GM21528 (cell line): ENCODE results near the gene FBL.
"Not testable (repeated sequence)": the region's sequence is repeated elsewhere in the genome, so short reads cannot be mapped to it uniquely, and the experiment has no call there.

Experiments
- ATAC-seq: cut with Tn5 transposase; IDR thresholded peaks from one replicate; pipeline ENCODE4 v1.9.1; 2021; ENCODE audit warnings: mild to moderate bottlenecking, moderate library complexity; ENCODE audit not compliant: unreplicated experiment, low FRiP score

The FBL gene

DNA sequence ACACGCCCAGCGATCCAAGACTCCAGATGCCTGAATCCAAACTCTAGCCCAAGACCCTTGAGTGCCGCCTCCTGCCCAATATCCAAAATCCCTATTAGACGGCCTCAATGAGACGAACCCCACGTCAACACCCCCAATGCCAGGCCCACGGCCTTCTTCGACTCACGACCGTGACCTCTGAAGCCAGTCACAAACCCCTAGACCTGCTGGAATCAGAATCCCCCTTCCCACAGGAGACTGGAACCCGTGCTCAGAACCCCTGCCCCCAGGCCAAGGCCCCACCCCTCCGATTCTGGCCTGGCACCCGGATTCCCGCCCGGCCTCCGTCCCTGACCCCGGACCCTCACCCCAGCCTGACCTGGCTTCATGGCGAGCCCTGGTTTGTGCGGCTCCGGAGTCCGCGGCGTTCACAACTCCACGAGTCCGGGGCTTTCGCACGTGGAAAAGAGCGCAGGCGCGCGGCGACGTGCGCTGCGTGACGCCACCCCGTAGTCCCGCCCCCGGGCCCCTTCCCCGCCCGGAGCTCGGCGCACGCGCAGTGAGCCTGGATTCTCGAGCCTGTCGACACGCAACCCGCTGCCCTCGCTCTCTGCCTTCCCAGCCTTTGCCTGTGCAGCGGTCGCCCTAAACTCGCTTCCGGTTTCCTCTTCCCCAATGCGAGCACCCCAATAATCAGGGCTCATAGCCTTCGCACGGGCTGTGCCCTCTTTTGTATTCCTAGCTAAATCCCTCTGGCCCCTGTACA is at the start of gene FBL:
FBL (minus strand) TSS at position 447 of the 745 bp plus-strand sequence; CDS start at position 368, 79 bp downstream.
- ATAC-seq: peak; percentile 84

- not testable (repeated sequence) for ATAC-seq
Observed at GRCh38 chr19:39895096-39895495, 48.9 kb upstream of the FBL start.

DNA sequence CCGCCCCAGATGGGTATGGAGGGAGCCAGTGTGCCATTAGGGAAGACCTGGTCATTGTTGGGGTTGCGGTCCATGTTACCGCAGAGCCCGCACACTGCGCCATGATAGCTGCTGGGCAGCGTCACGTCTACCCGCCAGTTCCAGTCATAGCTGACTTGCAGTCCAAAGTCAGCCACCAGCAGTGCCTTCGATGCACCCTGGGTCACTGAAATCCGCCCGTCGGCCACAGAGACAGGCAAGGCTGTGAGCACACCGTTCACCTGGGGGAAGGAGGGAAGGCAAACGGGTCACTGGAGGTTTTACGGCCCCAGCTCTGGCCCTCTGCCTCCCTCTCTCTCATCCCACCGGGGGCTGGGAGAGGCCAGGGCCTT is 48.0 kb upstream of the FBL start:
- ATAC-seq: not testable (repeated sequence)

- not testable (repeated sequence) for ATAC-seq
Observed at GRCh38 chr19:39893366-39894235, 47.4 kb upstream of the FBL start.

DNA sequence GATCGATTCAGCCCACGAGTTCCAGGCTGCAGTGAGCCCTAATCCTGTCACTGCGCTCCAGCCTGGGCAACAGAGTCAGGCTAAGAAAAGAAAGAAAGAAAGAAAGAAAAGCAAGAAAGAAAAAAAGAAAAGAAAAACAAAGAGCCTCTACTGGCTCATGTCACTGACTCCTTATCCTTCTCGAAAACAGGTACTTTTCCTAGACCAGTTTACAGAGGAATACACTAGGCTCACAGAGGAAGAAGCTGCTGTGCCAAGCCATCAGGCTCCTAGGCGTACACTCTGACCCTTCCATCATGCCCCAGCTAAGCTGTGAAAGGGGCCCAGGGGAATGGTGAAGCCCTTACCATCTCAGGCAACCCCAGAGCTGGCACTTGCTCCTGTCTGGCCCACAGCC is 46.3 kb upstream of the FBL start:
- not testable (repeated sequence) for ATAC-seq

DNA sequence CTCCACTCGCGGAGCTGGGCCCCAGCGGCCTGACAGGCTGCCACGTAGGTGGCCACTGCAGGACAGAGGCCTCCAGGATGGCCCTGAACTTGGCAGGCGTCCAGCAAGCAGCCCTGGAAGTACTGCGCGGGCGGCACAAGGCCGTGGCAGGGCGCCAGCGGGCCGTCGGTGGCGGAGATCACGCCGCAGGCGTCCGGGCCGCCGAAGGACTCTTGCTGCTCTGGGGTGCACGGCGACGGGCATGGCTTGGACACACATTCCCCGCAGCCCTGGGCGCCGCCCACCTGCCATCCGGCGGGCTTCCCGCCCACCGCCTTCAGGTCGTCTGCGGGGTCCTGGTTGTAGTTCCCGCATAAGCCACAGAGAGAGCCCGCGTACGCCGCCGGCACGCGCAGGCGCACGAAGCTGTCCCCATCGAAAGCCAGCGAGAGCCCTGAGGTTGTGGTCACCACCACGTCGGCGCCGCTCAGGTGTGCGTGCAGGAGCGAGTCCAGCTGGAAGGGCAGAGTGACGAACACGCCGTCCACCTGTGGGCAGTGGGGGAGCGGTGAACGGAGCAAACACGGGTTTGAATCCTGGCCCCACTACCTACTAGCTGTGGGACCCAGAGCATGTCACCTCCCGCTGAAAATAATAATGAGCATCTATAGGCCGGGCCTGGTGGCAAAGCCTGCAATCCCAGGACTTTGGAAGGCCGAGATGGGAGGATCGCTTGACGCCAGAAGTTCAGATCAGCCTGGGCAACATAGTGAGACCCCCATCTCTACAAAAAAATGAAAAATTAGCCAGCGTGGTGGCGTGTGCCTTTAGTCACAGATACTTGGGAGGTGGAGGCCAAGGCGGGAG is 45.7 kb upstream of the FBL start:
- ATAC-seq: not testable (repeated sequence)

- no peak for ATAC-seq
Observed at GRCh38 chr19:39890755-39891551, 44.8 kb upstream of the FBL start.

DNA sequence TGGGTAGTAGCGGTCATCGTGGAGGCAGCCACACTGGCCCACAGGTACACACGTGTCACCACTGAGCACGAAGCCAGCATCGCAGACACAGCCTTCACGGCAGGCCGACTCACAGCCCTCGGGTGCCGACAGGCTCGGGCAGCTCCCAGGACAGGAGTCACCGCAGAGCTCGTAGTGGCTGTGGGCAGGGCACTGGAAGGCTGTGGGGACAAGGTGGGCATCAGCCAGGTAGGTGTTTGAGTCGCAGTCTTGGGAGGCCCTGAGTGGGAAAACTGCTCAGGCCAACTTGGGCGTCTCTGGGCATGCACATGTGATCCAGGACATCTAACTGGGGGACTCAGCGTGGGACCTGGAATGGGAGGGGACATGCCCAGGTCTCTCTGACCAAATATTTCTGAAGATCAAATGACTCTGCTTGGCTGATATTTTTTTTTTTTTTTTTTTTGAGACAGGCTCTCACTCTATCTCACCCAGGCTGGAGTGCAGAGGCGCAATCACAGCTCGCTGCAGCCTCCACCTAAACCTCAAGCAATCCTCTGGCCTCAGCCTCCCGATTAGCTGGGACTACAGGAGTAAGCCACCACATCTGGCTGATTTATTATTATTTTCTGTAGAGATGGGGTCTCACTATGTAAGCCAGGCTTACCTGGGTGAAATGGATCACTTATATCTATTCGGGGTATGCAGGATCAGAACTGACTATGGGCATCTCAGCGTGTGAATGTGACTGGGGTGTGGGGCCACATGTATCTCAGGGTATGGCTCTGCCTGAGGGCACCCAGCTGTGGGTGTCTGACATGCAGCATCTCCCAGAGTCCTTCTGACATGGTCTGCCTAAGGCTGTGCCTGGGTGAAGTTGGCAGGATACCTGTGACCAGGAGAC is 43.9 kb upstream of the FBL start:
- not testable (repeated sequence) for ATAC-seq

GRCh38 chr19:39887456-39887951 is 41.3 kb upstream of the FBL start:
- not testable (repeated sequence) for ATAC-seq

DNA sequence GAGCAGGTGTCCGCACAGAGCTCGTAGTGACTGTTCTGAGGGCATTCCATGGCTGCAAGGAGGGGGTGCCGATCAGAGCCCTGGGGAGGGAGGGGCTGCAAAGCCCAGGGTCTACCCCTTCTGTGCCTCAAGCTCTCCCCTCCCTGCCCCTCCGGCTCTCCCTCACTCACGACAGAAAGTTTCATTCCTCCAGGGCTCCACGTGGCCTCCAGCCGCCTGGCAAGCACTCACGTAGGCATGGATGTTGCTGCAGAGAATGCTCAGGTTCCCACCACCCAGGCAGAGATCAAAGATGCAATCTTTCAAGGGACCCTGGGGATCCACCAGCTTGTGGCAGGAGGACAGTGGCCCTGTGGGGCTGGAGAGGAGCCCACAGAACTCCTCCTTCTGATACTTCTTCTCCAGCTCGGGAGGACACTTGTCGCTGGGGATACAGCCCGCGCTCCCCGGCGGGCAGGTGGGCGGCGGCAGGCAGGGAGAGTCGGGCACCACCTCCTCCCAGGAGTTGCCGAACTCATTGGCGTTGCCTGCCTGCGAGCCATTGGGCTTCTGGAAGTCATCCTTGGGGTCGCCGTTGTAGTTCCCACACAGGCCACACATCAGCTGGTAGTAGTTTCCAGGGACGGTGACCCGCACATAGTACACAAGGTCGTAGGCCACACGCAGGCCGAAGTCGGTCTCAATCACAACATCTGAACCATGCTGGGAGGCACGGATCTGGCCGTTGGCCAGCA is 39.8 kb upstream of the FBL start:
- not testable (repeated sequence) for ATAC-seq

GRCh38 chr19:39884721-39885120 is 38.5 kb upstream of the FBL start:
- ATAC-seq: not testable (repeated sequence)

DNA sequence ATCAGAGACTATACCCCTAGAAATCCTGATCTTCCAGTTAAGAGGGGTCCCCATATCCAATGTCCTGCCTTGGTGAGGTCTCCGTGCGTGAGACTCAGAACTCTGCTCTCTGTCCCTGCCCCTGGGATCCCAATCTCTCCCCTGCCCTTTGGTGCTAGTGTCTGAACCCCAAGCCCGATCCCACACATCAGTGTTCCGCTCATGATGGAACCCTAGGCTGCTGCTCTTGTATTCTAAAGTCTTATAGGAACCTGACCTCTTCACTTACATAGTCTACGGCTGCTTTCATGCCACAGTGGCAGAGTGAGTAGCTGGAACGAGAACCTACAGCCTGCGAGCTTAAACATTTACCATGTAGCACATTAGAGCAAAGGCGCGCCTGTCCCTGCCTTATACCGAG is 36.5 kb upstream of the FBL start:
- not testable (repeated sequence) for ATAC-seq

GRCh38 chr19:39881495-39882110 is 35.4 kb upstream of the FBL start:
- peak; percentile 51 for ATAC-seq

DNA sequence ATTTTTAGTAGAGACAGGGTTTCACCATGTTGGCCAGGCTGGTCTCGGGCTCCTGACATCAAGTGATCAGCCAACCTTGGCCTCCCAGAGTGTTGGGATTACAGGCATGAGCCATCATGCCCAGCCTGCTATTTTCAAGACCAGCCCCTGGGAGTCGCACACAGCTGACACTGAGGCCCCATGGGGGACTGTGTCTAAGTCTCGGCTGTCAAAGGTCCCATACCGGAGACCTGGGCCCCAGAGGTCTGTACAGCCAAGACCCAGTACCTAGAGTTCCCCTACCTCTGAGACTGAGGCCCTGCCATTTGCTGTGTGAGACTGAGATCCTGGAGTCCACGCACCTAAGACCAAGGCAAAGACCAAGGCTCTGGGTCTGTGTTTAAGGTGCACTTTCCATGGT is 34.1 kb upstream of the FBL start:
- not testable (repeated sequence) for ATAC-seq

- not testable (repeated sequence) for ATAC-seq
Observed at GRCh38 chr19:39879796-39880195, 33.6 kb upstream of the FBL start.

DNA sequence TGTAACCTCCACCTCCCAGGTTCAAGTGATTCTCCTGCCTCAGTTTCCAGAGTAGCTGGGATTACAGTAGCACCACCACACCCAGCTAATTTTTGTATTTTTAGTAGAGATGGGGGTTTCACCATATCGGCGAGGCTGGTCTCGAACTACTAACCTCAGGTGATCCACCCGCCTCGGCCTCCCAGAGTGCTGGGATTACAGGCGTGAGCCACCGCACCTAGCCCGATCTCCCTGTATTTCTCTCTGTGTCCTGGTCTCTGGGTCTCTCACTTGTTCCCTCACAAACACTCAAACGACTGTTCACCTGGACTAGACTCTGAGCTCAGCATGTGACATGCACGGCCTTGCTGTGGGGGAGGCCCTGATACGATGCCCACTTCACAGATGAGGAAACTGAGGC is 32.7 kb upstream of the FBL start:
- ATAC-seq: not testable (repeated sequence)

GRCh38 chr19:39878398-39878797 is 32.2 kb upstream of the FBL start:
- ATAC-seq: no peak

GRCh38 chr19:39877982-39878381 is 31.8 kb upstream of the FBL start:
- ATAC-seq: not testable (repeated sequence)
